Right lung (tissue), 5 donors: ENCODE results near the gene TRAF1. TPM values are rescaled to one million over a fixed set of nuclear protein-coding genes. Genes with fewer than 3 reads are reported as not detected.

Experiments
- DNase-seq, 2 donors: peaks; one replicate each; pipeline ENCODE4 v3.0.0-alpha.2; 2013
- polyA plus RNA-seq, 5 donors: library from polyadenylated mRNA; unstranded; fragments of 120-200 nt; gene quantifications; one replicate each; pipeline versions ENCODE4 v1.2.1 to v1.2.3, GENCODE V29; 2013; ENCODE audit warnings: inconsistent platforms in 1 of 5, low replicate concordance in 1 of 5; ENCODE audit not compliant: insufficient read length in 5 of 5, insufficient read depth in 1 of 5

TRAF1 gene
- polyA plus RNA-seq, 5 donors: 7.0 to 11.0 (median 8.1) TPM

- DNase-seq: no peak
Measured at GRCh38 chr9:120912958-120913646, 13.5 kb downstream of the TRAF1 start.

- no peak for DNase-seq
Measured at GRCh38 chr9:120911295-120911837, 15.2 kb downstream of the TRAF1 start.

GRCh38 chr9:120910643-120911042 is 16.0 kb downstream of the TRAF1 start:
- DNase-seq: no peak

GRCh38 chr9:120909904-120910303 is 16.7 kb downstream of the TRAF1 start:
- DNase-seq: no peak

- no peak for DNase-seq
Measured at GRCh38 chr9:120905315-120906164, 21.1 kb downstream of the TRAF1 start.

- no peak for DNase-seq
Measured at GRCh38 chr9:120904978-120905301, 21.7 kb downstream of the TRAF1 start.

GRCh38 chr9:120904061-120904977 is 22.3 kb downstream of the TRAF1 start:
- DNase-seq: no peak

- DNase-seq: no peak
Measured at GRCh38 chr9:120902569-120903535, 23.7 kb downstream of the TRAF1 start.

- DNase-seq: no peak
Measured at GRCh38 chr9:120901755-120902568, 24.6 kb downstream of the TRAF1 start.

GRCh38 chr9:120900824-120901223 is 25.8 kb downstream of the TRAF1 start:
- DNase-seq: no peak

- DNase-seq: no peak
Measured at GRCh38 chr9:120899490-120900068, 27.0 kb downstream of the TRAF1 start.

GRCh38 chr9:120898396-120898795 is 28.2 kb downstream of the TRAF1 start:
- DNase-seq: no peak

- DNase-seq: no peak
Measured at GRCh38 chr9:120895951-120896350, 30.6 kb downstream of the TRAF1 start.

- peak; percentile 85 to 86 for DNase-seq
Measured at GRCh38 chr9:120894321-120895148, 32.1 kb downstream of the TRAF1 start.

GRCh38 chr9:120893611-120894307 is 32.8 kb downstream of the TRAF1 start:
- no peak for DNase-seq

- DNase-seq: no peak
Measured at GRCh38 chr9:120892748-120893610, 33.6 kb downstream of the TRAF1 start.
